ENCODE measurements around the gene SPATA31D3.

Gene SPATA31D3

GRCh38 chr9:81964218-81965171, 21.2 kb downstream of the SPATA31D3 start:
- H4K20me1 ChIP-seq (ENCODE audit: low read depth, low read length): no peaks in the 10 kb centered on the region
- H3K9ac ChIP-seq (ENCODE audit: low read length): no peak overlapping the region
- TF ChIP-seq EZH2phosphoT487 (conservative IDR thresholded peaks at IDR 0.05; ENCODE audit: low read length): no peak
- TF ChIP-seq CTCF (IDR thresholded peaks at IDR 0.05; ENCODE audit: insufficient read depth, low read length, poor library complexity, severe bottlenecking): no peak
- no peaks in the 10 kb centered on the region for H3K79me2 ChIP-seq (ENCODE audit: insufficient read depth, low read length)
- no peak overlapping the region for H3K27ac ChIP-seq (ENCODE audit: low read depth, low read length)
- no peak overlapping the region for H2AFZ ChIP-seq (ENCODE audit: low read depth, low read length, severe bottlenecking)
- no peaks in the 10 kb centered on the region for H3K27me3 ChIP-seq (ENCODE audit: low read length)
- H3F3A ChIP-seq (ENCODE audit: insufficient read depth): no peaks in the 10 kb centered on the region
- H3K4me2 ChIP-seq (ENCODE audit: low read depth, low read length, poor library complexity, severe bottlenecking): no peak overlapping the region
- no peaks in the 10 kb centered on the region for H3K9me2 ChIP-seq (replicated peaks; ENCODE audit: insufficient read depth, low read length)
- no peaks in the 10 kb centered on the region for H3K9me3 ChIP-seq (ENCODE audit: insufficient read depth, low read length)
- no peaks in the 10 kb centered on the region for H3K36me3 ChIP-seq (ENCODE audit: low read length)
- no peak overlapping the region for H3K4me3 ChIP-seq (ENCODE audit: insufficient read depth, low read length, poor library complexity, severe bottlenecking)

GRCh38 chr9:81968026-81968425, 24.7 kb downstream of the SPATA31D3 start:
- no peak for TF ChIP-seq EZH2phosphoT487 (conservative IDR thresholded peaks at IDR 0.05; ENCODE audit: low read length)
- no peak for TF ChIP-seq CTCF (IDR thresholded peaks at IDR 0.05; ENCODE audit: insufficient read depth, low read length, poor library complexity, severe bottlenecking)
- H3F3A ChIP-seq (ENCODE audit: insufficient read depth): no peaks in the 10 kb centered on the region
- H3K9me2 ChIP-seq (replicated peaks; ENCODE audit: insufficient read depth, low read length): no peaks in the 10 kb centered on the region
- no peaks in the 10 kb centered on the region for H3K79me2 ChIP-seq (ENCODE audit: insufficient read depth, low read length)
- no peak overlapping the region for H3K9ac ChIP-seq (ENCODE audit: low read length)
- H3K27me3 ChIP-seq (ENCODE audit: low read length): no peaks in the 10 kb centered on the region
- H3K27ac ChIP-seq (ENCODE audit: low read depth, low read length): no peak overlapping the region
- no peaks in the 10 kb centered on the region for H4K20me1 ChIP-seq (ENCODE audit: low read depth, low read length)
- H2AFZ ChIP-seq (ENCODE audit: low read depth, low read length, severe bottlenecking): no peak overlapping the region
- H3K4me2 ChIP-seq (ENCODE audit: low read depth, low read length, poor library complexity, severe bottlenecking): no peak overlapping the region
- H3K4me3 ChIP-seq (ENCODE audit: insufficient read depth, low read length, poor library complexity, severe bottlenecking): no peak overlapping the region
- H3K9me3 ChIP-seq (ENCODE audit: insufficient read depth, low read length): no peaks in the 10 kb centered on the region
- H3K36me3 ChIP-seq (ENCODE audit: low read length): no peaks in the 10 kb centered on the region

GRCh38 chr9:81969971-81970370, 26.7 kb downstream of the SPATA31D3 start:
- no peaks in the 10 kb centered on the region for H3K36me3 ChIP-seq (ENCODE audit: low read length)
- no peak overlapping the region for H3K9ac ChIP-seq (ENCODE audit: low read length)
- H3K79me2 ChIP-seq (ENCODE audit: insufficient read depth, low read length): no peaks in the 10 kb centered on the region
- H3K9me2 ChIP-seq (replicated peaks; ENCODE audit: insufficient read depth, low read length): no peaks in the 10 kb centered on the region
- no peak for TF ChIP-seq CTCF (IDR thresholded peaks at IDR 0.05; ENCODE audit: insufficient read depth, low read length, poor library complexity, severe bottlenecking)
- no peak for TF ChIP-seq EZH2phosphoT487 (conservative IDR thresholded peaks at IDR 0.05; ENCODE audit: low read length)
- H4K20me1 ChIP-seq (ENCODE audit: low read depth, low read length): no peaks in the 10 kb centered on the region
- H3K4me3 ChIP-seq (ENCODE audit: insufficient read depth, low read length, poor library complexity, severe bottlenecking): no peak overlapping the region
- H3K27ac ChIP-seq (ENCODE audit: low read depth, low read length): no peak overlapping the region
- H3K4me2 ChIP-seq (ENCODE audit: low read depth, low read length, poor library complexity, severe bottlenecking): no peak overlapping the region
- H2AFZ ChIP-seq (ENCODE audit: low read depth, low read length, severe bottlenecking): no peak overlapping the region
- no peaks in the 10 kb centered on the region for H3K9me3 ChIP-seq (ENCODE audit: insufficient read depth, low read length)
- no peaks in the 10 kb centered on the region for H3F3A ChIP-seq (ENCODE audit: insufficient read depth)
- no peaks in the 10 kb centered on the region for H3K27me3 ChIP-seq (ENCODE audit: low read length)

Measured in SU-DHL-6 (cell line).